ENCODE results near the gene RHBDF2. TPM values are rescaled to one million over a fixed set of nuclear protein-coding genes. Genes with fewer than 3 reads are reported as not detected.

Gene RHBDF2
- total and polyA plus RNA-seq, 7 experiments from 2014 or later = 2.9 to 119 (median 31.4) TPM

DNA sequence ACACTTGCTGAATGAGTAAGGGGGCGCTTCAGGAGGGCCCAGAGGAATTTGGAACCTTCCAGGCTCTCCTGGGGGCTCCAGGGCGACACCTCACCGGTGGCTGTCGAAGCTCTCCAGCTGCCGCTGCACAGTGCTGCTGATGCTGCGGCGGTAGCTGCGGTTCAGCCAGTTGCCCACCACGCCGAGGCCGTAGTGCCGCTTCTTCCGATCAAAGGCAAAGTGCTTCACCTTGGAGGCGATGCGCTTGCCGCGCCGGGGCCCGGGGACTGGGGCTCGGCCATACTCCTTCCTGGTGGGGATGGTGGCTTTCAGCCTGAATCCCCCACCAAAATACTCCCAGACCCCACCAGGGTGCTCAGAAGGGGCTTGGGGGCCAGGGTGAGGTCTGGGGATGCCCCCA, 24.5 kb downstream of the RHBDF2 start:
- DNase-seq = no peak
- ATAC-seq = no peak
- H3K9me3 ChIP-seq (ENCODE audit: control insufficient read depth in 2 of 3, low read length in 3 of 3) = no peaks in the 10 kb centered on the region
- Mint-ChIP-seq H3K4me3 (no peak overlapping the region), H3K27me3 (no peaks in the 10 kb centered on the region), H3K27ac (no peak overlapping the region), H3K9me3 (no peaks in the 10 kb centered on the region), H3K36me3 (peaks cover 0 to 19% (median 7%) of the 10 kb centered on the region in 5 donors), H3K4me1 (peaks cover 0 to 6% (median 0%) of the 10 kb centered on the region in 7 donors)
- ChIA-PET CTCF (interaction anchor here (2.9 kb wide), 1 partner anchor 10 kb away, joined by 8 read pairs; the partner anchor contains the start of gene AANAT), POLR2A (interaction anchor here (1.3 kb wide), 1 partner anchor 9 kb away, joined by 4 read pairs; no protein-coding TSS in a partner anchor)
- H3K27ac ChIP-seq (ENCODE audit: low read depth, low read length) = no peak overlapping the region
- no peak overlapping the region for H3K4me3 ChIP-seq (ENCODE audit: low read length)
- H3K4me1 ChIP-seq (ENCODE audit: control insufficient read depth in 2 of 2, insufficient read depth in 2 of 2, low read length in 2 of 2) = no peaks in the 10 kb centered on the region
- no peaks in the 10 kb centered on the region for H3K27me3 ChIP-seq (ENCODE audit: control insufficient read depth in 2 of 2, insufficient read depth in 2 of 2, low read length in 2 of 2)
- intact Hi-C loops (cut with micrococcal nuclease) = no loop called here
- H3K36me3 ChIP-seq (ENCODE audit: control insufficient read depth in 2 of 3, insufficient read depth in 3 of 3, low read length in 3 of 3) = peaks cover 0 to 39% (median 3%) of the 10 kb centered on the region in 3 experiments

- H3K27me3 ChIP-seq (ENCODE audit: control insufficient read depth in 2 of 2, insufficient read depth in 2 of 2, low read length in 2 of 2) = no peaks in the 10 kb centered on the region
- H3K27ac ChIP-seq (ENCODE audit: low read depth, low read length) = no peak overlapping the region
- no peaks in the 10 kb centered on the region for H3K9me3 ChIP-seq (ENCODE audit: control insufficient read depth in 2 of 3, low read length in 3 of 3)
- Mint-ChIP-seq H3K36me3 (peaks cover 0 to 18% (median 7%) of the 10 kb centered on the region in 5 donors), H3K27me3 (no peaks in the 10 kb centered on the region), H3K9me3 (no peaks in the 10 kb centered on the region), H3K4me1 (peaks cover 0 to 5% (median 0%) of the 10 kb centered on the region in 7 donors), H3K4me3 (no peak overlapping the region), H3K27ac (no peak overlapping the region)
- ChIA-PET CTCF (interaction anchor here (1.8 to 2.9 kb wide), 2 partner anchors 8 to 18 kb away, joined by 6 to 8 read pairs; partner anchors contain the start of gene AANAT), POLR2A (interaction anchor here (0.8 to 1.0 kb wide), 3 partner anchors 17 to 27 kb away, joined by 3 to 4 read pairs (median 3); no protein-coding TSS in a partner anchor)
- intact Hi-C loops (cut with micrococcal nuclease) = no loop called here
- no peak for ATAC-seq
- no peak for DNase-seq
- no peaks in the 10 kb centered on the region for H3K4me1 ChIP-seq (ENCODE audit: control insufficient read depth in 2 of 2, insufficient read depth in 2 of 2, low read length in 2 of 2)
- no peak overlapping the region for H3K4me3 ChIP-seq (ENCODE audit: low read length)
- H3K36me3 ChIP-seq (ENCODE audit: control insufficient read depth in 2 of 3, insufficient read depth in 3 of 3, low read length in 3 of 3) = peaks cover 0 to 52% (median 3%) of the 10 kb centered on the region in 3 experiments
These were observed 25.9 kb downstream of the RHBDF2 start for GRCh38 chr17:76475302-76475701.

- DNase-seq (no peak), ATAC-seq (no peak)
- Mint-ChIP-seq H3K36me3 (peaks cover 0 to 18% (median 7%) of the 10 kb centered on the region in 5 donors), H3K9me3 (no peaks in the 10 kb centered on the region), H3K4me3 (no peak overlapping the region), H3K27me3 (no peaks in the 10 kb centered on the region), H3K27ac (no peak overlapping the region), H3K4me1 (peaks cover 0 to 5% (median 0%) of the 10 kb centered on the region in 7 donors)
- Histone ChIP-seq H3K27me3 (ENCODE audit: control insufficient read depth in 2 of 2, insufficient read depth in 2 of 2, low read length in 2 of 2) (no peaks in the 10 kb centered on the region), H3K27ac (ENCODE audit: low read depth, low read length) (no peak overlapping the region), H3K36me3 (ENCODE audit: control insufficient read depth in 2 of 3, insufficient read depth in 3 of 3, low read length in 3 of 3) (peaks cover 0 to 52% (median 3%) of the 10 kb centered on the region in 3 experiments), H3K4me1 (ENCODE audit: control insufficient read depth in 2 of 2, insufficient read depth in 2 of 2, low read length in 2 of 2) (no peaks in the 10 kb centered on the region), H3K9me3 (ENCODE audit: control insufficient read depth in 2 of 3, low read length in 3 of 3) (no peaks in the 10 kb centered on the region), H3K4me3 (ENCODE audit: low read length) (no peak overlapping the region)
- ChIA-PET POLR2A (interaction anchor here (0.8 to 1.0 kb wide), 3 partner anchors 17 to 27 kb away, joined by 3 to 4 read pairs (median 3); no protein-coding TSS in a partner anchor), CTCF (interaction anchor here (1.0 to 1.8 kb wide), 2 partner anchors 19 to 27 kb away, joined by 3 to 6 read pairs; partner anchors contain the start of gene RHBDF2)
- intact Hi-C loops (cut with micrococcal nuclease) = no loop called here
These were observed 26.3 kb downstream of the RHBDF2 start for GRCh38 chr17:76474894-76475293.

GRCh38 chr17:76474238-76474637, 27.0 kb downstream of the RHBDF2 start:
- DNase-seq (no peak), ATAC-seq (no peak)
- H3K36me3 ChIP-seq (ENCODE audit: control insufficient read depth in 2 of 3, insufficient read depth in 3 of 3, low read length in 3 of 3) = peaks cover 0 to 52% (median 3%) of the 10 kb centered on the region in 3 experiments
- intact Hi-C loops (cut with micrococcal nuclease) = no loop called here
- no peak overlapping the region for H3K27ac ChIP-seq (ENCODE audit: low read depth, low read length)
- H3K4me1 ChIP-seq (ENCODE audit: control insufficient read depth in 2 of 2, insufficient read depth in 2 of 2, low read length in 2 of 2) = no peaks in the 10 kb centered on the region
- Mint-ChIP-seq H3K9me3 (no peaks in the 10 kb centered on the region), H3K27ac (no peak overlapping the region), H3K4me3 (no peak overlapping the region), H3K4me1 (peaks cover 0 to 5% (median 0%) of the 10 kb centered on the region in 7 donors), H3K36me3 (peaks cover 0 to 16% (median 7%) of the 10 kb centered on the region in 5 donors), H3K27me3 (no peaks in the 10 kb centered on the region)
- POLR2A ChIA-PET = interaction anchor here (0.6 kb wide), 1 partner anchor 126 kb away, joined by 3 read pairs; no protein-coding TSS in a partner anchor
- H3K4me3 ChIP-seq (ENCODE audit: low read length) = no peak overlapping the region
- no peaks in the 10 kb centered on the region for H3K27me3 ChIP-seq (ENCODE audit: control insufficient read depth in 2 of 2, insufficient read depth in 2 of 2, low read length in 2 of 2)
- CTCF ChIA-PET = interaction anchor here (1.0 to 1.8 kb wide), 2 partner anchors 19 to 27 kb away, joined by 3 to 6 read pairs; partner anchors contain the start of gene RHBDF2
- H3K9me3 ChIP-seq (ENCODE audit: control insufficient read depth in 2 of 3, low read length in 3 of 3) = no peaks in the 10 kb centered on the region

DNA sequence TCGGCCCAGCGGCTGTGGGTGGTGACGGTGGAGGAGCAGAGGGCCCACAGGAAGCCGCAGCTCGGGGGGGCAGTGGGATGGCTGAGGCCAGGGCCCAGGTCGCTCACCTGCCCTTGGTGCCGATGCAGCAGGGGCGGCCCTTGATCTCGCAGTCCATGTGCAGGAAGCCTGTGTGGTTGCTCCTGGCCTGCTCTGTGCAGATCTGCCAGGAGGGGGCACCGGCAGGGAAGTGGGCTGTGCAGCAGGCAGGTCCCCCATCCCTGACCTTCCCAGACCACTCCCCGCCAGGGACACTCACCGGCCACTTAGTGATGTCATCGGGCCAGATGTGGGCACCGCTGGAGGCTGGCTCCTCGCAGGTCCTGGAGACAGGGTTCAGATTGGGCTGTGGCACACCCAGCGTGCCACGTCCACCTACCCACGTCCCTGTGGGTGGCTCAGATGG, 27.7 kb downstream of the RHBDF2 start:
- H3K36me3 ChIP-seq (ENCODE audit: control insufficient read depth in 2 of 3, insufficient read depth in 3 of 3, low read length in 3 of 3) = peaks cover 0 to 50% (median 3%) of the 10 kb centered on the region in 3 experiments
- ATAC-seq (no peak), DNase-seq (no peak)
- no peak overlapping the region for H3K4me3 ChIP-seq (ENCODE audit: low read length)
- Mint-ChIP-seq H3K27ac (no peak overlapping the region), H3K4me1 (peaks cover 0 to 5% (median 0%) of the 10 kb centered on the region in 7 donors), H3K27me3 (no peaks in the 10 kb centered on the region), H3K9me3 (no peaks in the 10 kb centered on the region), H3K36me3 (peaks cover 0 to 16% (median 7%) of the 10 kb centered on the region in 5 donors), H3K4me3 (no peak overlapping the region)
- no peaks in the 10 kb centered on the region for H3K27me3 ChIP-seq (ENCODE audit: control insufficient read depth in 2 of 2, insufficient read depth in 2 of 2, low read length in 2 of 2)
- ChIA-PET CTCF (no interaction called here), POLR2A (interaction anchor here (0.6 kb wide), 1 partner anchor 125 kb away, joined by 3 read pairs; no protein-coding TSS in a partner anchor)
- no peaks in the 10 kb centered on the region for H3K9me3 ChIP-seq (ENCODE audit: control insufficient read depth in 2 of 3, low read length in 3 of 3)
- intact Hi-C loops (cut with micrococcal nuclease) = no loop called here
- H3K4me1 ChIP-seq (ENCODE audit: control insufficient read depth in 2 of 2, insufficient read depth in 2 of 2, low read length in 2 of 2) = no peaks in the 10 kb centered on the region
- no peak overlapping the region for H3K27ac ChIP-seq (ENCODE audit: low read depth, low read length)

- peaks cover 0 to 41% (median 3%) of the 10 kb centered on the region in 3 experiments for H3K36me3 ChIP-seq (ENCODE audit: control insufficient read depth in 2 of 3, insufficient read depth in 3 of 3, low read length in 3 of 3)
- Mint-ChIP-seq H3K27ac (no peak overlapping the region), H3K9me3 (no peaks in the 10 kb centered on the region), H3K27me3 (no peaks in the 10 kb centered on the region), H3K4me3 (no peak overlapping the region), H3K36me3 (peaks cover 0 to 11% (median 5%) of the 10 kb centered on the region in 5 donors), H3K4me1 (peaks cover 0 to 3% (median 0%) of the 10 kb centered on the region in 7 donors)
- CTCF ChIA-PET = no interaction called here
- ATAC-seq (no peak), DNase-seq (no peak)
- H3K27ac ChIP-seq (ENCODE audit: low read depth, low read length) = no peak overlapping the region
- intact Hi-C loops (cut with micrococcal nuclease) = no loop called here
- H3K9me3 ChIP-seq (ENCODE audit: control insufficient read depth in 2 of 3, low read length in 3 of 3) = no peaks in the 10 kb centered on the region
- H3K4me1 ChIP-seq (ENCODE audit: control insufficient read depth in 2 of 2, insufficient read depth in 2 of 2, low read length in 2 of 2) = no peaks in the 10 kb centered on the region
- no peaks in the 10 kb centered on the region for H3K27me3 ChIP-seq (ENCODE audit: control insufficient read depth in 2 of 2, insufficient read depth in 2 of 2, low read length in 2 of 2)
- POLR2A ChIA-PET = no interaction called here
- no peak overlapping the region for H3K4me3 ChIP-seq (ENCODE audit: low read length)
These were observed 28.5 kb downstream of the RHBDF2 start for GRCh38 chr17:76472726-76473125.

All from naive thymus-derived CD4-positive, alpha-beta T cell (primary cell).